Urothelium cell line (cell line): ENCODE data around the gene CNTN6.

Source experiments
- DNase-seq: peaks from one replicate; pipeline ENCODE4 v3.0.0; 2011; ENCODE audit warnings: low spot score, mixed read lengths
- FAIRE-seq: peaks from 2 replicates; lab custom pipeline; 2011; peaks lifted over from hg19 to GRCh38; lab: Jason Lieb, UNC

The CNTN6 gene

DNA sequence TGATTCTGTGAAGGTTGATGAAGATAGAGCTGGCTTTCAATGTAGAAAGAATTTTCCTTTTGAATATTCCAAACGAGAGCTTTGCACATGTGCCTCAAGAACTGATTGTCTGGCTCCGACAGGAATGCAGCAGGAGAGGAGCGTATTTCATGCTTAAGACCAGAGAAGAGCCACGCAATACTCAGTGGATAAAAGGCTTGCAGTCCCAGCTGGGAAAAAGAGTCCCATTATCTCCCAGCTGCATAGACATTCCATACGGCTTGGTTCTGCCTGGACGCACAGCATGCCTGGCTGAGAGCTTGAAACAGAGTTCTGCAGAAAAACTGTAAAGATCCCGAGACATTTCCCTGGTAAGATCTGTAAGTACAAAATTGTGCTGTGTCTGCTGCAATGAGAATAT is at the start of gene CNTN6:
Gene CNTN6, plus strand, starts transcription at position 254 of the 400 bp plus-strand sequence. CDS start 54,985 bp downstream, outside the sequence.
- no peak for DNase-seq
- FAIRE-seq: no peak

DNA sequence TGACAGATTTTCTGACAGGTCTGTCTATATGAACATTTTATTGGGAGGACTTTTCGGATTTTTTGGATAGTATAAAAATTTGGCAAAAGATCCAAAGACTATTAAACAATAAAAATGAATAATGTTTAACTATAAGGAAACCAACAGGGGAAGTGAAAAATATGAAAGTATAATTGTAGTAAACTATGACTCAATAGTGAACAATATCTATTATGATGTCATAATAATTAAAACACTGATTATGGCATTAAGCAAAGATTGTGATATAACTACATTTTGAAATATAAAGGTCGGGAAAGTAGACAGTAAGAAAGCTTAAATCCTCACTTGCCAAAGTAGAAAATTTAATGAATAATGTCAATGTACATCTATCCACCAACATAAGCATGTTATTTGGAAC is 44.3 kb upstream of the CNTN6 start:
- no peak for DNase-seq
- no peak for FAIRE-seq

DNA sequence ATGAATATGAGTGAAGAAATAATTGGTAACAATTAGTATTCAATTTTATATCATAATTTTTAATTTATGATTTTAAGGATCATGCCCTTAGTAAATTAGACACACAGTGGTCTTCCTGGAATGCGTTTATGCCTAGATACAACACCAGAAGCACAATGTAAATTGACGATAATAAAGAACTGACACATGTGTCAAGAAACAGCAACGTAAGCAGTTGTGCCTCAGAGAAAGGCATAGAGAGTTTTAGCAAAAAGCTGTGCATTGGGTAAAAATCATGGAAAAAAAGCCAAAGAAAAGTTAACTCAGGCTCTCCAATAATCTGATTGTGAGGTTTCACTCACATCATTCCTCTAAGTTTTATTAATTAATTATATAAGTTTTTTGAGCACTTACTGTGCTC is 37.0 kb upstream of the CNTN6 start:
- no peak for FAIRE-seq

DNA sequence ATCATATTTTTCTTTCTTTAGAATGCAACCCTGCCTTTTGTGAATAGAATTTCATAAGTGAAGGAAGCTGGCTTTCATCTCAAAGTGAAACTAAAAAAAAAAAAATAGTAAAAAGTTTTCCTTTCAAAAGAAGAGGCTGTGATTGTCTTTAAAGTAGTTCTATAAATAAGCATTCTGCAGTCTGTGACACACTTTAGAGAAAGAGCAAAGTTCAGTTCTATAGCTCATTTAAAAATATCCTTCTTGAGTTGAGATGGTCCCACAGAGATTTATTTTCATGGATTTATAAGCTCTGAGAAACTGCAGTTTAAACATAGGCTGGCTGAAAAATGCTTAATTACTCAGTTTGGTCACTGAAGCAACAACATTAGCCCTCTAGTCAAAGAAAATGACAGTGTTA is 36.1 kb upstream of the CNTN6 start:
- FAIRE-seq (no peak), DNase-seq (no peak)

More for the DNA sequence above, 37.0 kb upstream of the CNTN6 start:
- DNase-seq: no peak

DNA sequence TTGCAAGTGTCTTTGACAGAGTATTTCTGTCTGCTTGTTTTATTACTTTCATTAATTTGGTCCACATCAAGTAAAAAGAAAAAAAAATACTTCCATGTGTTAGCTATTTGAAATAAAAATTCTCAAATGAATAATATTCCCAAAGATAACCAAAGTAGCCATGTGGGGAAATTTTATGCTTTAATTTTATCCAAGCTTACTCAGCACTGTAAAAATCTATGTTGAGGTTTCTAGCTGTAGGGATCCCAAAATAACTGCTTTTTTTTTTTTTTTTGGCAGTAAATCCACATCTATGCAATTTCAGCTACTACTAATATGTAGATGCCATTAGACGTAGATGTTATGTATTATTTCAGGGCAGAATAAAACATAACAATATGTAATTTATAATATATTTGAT is 35.4 kb upstream of the CNTN6 start:
- DNase-seq: no peak
- no peak for FAIRE-seq

DNA sequence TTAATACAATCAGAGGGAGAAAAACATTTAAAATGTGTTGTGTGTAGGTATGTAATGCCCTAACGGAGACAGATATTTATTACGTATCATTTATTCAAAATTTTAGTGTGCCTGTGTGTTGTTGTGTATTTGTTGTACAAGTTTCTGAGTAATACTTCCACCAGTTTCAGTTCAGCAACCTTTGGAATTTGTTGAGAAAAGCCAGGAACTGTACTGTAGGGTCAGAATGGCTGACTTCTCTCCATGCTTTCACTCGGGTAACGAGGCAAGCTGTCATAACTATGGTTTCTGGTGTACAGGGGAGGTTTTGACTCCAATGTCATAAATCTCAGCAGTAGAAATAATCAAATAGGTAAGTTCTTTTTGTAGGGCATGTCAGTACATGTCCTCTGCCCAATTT is 23.8 kb upstream of the CNTN6 start:
- no peak for DNase-seq
- FAIRE-seq: no peak

DNA sequence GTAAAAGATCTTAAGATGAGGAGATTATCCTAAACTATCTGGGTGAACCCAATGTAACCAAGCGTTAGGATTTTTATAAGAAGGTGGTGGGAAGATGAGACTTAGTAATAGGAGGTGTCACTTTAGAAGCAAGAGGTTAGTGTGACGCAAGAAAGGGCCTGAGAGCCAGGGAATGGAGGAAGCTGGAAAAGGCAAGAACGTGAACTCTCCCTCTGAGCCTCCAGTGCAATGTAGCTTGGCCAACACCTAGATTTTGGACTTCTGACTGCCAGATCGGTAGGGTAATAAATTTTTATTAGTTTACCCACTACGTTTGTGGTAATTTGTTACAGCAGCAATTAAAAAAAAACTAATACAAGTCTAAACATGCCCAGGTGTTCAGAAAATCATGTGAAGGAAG is 20.8 kb upstream of the CNTN6 start:
- FAIRE-seq (no peak), DNase-seq (no peak)

DNA sequence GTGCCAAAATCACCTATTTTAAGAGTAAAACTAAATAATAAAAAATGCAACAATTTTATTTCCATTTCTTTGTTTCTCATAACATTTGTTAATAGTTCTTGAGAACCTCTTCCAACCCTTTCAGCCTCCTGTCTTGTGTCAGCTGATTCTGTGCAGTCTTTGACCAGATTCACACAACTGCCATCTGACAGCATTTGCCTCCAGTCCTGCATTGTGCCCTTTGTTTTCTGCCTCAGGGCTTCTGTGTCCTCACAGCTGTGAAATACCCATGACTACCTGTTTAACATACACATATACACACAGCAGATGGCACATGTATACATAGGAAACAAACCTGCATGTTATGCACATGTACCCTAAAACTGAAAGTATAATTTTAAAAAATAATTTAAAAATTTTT is 13.2 kb upstream of the CNTN6 start:
- DNase-seq: no peak

DNA sequence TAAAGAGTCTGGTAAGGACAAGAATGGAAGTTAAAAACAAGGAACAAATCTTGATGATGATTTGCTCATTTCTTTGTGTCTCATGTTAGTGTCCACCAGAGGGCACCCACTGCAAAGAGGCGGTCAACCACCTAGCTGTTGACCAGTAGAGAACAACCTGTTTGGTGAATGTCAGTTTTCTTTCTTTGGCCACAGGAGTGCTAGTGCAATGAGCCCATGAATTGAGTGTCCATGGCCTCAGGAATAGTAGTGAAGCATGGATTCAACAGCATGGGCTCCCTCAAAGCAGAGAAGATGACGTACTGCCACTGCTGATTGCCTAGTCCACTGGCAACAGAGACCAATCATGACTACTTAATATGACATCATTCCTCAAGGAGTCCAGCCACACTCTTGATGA is 10.7 kb upstream of the CNTN6 start:
- peak; percentile 43 for DNase-seq
- peak; percentile 9 for FAIRE-seq

More for the DNA sequence above, 13.2 kb upstream of the CNTN6 start:
- no peak for FAIRE-seq

DNA sequence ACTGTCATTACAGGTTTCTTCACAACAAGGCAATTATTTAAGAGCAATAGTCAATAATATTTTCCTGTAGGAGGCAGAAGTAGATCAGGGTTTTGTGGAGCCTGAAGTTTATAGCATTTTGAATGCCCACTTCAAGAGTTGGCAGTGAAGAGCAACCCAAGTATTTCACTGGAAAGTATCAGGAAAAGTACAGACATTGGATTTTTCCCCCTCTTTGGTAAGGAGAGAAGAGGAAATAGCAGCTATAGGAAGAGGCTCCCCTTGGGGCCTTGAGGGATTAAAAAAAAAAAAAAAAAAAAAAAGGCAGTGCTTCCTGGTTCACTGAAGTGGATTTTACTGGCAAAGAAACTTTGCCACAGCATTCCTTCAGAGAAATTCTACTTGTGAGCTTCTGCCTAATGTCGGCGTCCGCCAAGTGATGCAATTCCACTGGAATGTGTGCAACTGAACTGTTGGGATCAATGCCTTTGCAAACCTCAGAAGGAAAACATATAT is 5.7 kb upstream of the CNTN6 start:
- no peak for FAIRE-seq
- DNase-seq: peak; percentile 66

DNA sequence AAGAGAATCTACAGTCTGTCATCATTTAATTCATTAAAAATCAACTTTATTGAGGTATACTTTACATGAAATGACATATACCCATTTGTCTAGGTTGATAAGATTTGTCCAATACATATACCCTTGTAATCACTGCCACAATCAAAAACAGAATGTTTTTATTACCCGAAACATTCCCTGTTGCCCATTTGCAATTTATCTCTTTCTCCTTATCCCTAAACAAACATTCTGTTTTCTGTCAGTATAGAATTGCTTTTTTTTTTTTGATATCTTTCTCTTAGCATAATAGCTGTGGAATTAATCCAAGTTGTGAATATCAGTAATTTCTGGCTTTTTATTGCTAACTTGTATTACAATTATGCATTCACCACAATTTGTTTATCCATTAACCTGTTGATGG is 4.3 kb upstream of the CNTN6 start:
- FAIRE-seq (no peak), DNase-seq (no peak)

DNA sequence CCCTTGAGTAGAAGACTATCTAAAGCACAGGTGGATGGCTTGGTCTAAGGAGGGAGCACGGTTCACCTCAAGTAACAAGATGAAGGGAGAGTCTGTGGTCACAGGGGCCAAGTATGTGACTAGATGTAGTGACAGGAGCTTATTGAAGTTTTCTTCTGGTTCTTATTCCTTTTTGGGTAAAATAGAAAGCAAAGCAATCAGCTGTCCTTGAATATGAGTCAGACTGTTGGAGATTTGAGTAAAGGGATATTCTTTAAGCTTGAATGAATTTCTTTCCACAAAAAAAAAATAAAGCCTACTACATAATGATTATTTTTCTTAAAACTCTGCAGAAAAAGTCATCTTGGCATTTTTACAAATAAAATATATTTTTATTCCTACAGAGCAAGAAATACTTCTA is 1.5 kb upstream of the CNTN6 start:
- DNase-seq: no peak
- no peak for FAIRE-seq

DNA sequence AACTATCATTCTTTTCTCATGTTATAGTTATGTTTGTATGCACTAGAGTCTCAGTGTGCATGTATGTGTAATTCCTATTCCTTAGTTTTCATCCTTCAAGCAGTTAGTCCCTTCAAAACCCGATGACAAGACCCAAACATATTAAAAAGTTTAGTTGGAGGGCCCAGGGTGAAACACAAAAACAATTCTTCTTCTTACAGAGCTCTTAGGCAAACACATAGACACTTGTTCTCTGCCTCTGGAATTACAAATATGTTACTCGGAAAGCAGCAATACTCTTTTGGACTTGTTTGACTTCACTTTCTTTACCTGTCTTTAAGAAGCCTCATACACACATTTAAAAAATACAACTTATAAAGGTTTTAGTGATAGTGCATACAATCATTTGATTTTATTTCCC is 763 bp upstream of the CNTN6 start:
- DNase-seq (no peak), FAIRE-seq (no peak)

DNA sequence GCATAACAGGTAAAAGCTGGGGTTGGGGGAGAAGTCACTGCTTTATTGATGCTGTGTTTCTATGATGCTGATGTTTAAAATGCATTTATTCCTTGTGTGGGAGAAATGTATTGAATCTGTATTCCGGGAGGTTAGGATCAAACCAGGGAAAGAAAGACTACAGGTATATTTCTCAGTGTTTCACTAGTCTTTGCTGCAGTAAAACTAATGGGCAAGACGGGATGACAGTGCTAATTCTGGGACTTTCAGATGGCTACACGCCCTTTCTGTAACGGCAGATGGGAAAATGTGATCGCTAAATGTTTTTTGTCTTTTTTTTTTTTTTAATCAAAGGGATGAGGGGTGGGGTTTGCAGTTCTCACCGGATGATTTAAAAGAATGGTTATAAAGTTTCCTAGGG is 393 bp downstream of the CNTN6 start:
- FAIRE-seq (no peak), DNase-seq (no peak)

DNA sequence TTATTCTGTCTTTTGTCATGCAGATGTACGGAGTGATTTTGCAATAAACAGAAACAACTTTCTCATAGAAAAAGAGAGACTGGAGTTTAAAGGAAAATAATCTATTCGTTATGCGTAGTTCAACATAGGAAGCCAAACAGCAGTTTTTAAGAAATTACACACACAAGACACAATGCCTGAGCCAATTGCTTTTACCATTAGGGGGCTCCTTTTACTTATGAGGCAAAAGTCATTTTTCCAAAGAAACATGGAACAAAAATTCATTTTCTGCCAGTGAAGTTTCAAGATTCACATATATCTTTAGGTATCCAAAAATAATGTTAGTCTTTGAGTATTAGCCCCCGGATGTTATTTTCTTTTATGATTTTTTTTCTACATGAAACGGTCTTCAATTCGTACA is 10.7 kb downstream of the CNTN6 start:
- DNase-seq (no peak), FAIRE-seq (no peak)

DNA sequence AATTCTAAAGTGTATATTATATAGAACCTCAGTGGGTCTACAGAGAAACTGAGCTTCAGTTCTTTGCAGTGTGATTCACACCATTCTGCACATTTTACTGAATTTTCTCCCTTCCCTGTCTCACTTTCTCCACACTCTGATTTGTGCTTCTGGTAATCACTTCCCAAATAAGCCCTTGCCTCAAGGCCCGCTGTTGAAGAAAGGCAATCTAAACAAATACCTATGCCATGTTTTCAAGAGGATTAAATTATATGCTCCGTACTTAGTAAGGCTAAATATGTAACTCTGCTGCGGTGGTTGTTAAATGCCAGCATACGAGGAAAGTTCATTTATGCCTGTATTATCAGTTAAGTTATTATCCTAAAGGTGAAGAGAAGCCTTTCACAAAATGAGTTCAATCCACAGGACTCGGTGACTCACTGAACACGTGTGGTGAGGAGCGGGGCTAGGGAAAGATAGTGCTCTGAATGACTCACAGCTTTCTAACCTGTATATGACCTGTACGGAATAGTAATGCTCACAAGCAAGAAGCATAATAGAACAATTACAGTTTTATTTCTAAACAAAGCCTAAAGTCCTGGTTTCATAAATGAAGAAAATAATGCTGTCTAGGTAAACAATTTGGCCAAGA is 25.1 kb downstream of the CNTN6 start:
- FAIRE-seq (peak; percentile 9), DNase-seq (peak; percentile 71)

DNA sequence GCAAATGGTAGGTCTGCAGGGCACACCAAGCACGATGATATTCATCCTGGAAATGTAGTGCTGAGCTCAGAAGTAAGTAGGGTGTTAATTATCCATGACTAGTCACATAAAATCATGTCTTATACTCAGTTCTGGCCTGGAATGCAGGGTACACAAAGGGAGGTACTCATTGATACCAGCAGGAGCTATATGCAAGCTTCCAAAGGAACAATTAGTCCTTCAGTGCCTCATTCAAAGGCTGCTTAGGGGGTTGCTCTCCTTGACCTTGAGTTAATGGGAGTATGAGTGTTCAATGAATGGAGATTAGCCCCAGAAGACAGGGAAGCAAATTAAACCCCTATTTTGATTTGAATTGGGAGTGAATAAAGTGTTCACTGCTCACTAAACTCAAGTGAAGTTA is 38.3 kb downstream of the CNTN6 start:
- DNase-seq (no peak), FAIRE-seq (no peak)

DNA sequence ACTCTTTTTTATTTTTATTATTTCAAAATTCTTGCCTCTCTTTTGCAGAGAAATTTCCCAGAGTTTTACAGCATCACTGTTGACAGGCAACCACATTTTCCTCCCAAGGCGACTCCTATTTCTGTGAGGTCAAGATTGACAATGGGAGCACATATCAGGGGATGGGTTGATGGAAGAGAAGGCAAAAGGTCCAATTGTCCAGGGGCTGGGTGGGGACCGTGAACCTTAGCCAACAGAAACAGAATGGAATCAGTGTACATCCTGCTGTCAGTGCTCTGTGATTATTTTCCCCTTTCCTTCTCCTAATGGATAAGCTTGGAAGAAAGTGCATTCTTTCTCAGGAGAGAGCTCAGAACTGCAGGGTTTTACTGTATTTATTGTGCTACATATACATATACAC is 42.4 kb downstream of the CNTN6 start:
- DNase-seq: no peak
- no peak for FAIRE-seq

DNA sequence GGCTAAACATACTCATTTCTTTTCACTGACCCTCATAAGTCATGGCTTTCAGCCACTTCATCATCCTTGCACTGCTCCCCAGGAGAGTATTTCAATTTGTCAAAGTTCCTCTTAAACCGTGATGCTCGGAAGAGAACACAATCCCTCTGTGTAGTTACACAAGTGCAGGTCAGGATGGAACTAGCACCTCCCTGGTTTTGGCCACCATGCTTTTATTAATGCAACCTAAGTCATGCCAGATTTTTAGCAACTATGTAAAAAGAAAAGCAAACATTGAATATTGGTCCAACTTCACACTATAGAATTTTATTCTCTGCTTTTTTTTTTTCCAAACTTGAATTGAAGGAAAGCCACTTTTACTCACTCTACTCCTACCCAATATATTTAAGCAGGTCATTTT is 45.2 kb downstream of the CNTN6 start:
- DNase-seq (no peak), FAIRE-seq (peak; percentile 50)

DNA sequence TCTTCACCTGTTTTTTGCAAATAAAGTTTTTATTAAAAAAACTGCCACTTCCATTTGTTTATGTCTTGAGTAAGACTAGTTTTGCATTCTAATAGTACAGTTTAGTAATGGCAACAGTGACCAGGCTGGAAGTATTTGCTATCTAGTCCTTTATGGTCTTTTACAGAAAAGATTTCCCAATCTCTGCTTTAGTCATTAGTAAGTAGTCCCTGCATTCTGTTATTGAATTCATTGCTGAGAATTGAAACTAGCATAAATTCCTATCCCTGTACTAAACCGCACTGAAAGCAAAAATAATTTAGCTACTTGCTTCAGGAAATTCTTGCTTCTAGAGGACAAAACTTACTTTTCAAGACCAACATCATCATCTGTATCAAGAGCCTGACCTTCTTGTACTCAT is 46.2 kb downstream of the CNTN6 start:
- FAIRE-seq (no peak), DNase-seq (no peak)

DNA sequence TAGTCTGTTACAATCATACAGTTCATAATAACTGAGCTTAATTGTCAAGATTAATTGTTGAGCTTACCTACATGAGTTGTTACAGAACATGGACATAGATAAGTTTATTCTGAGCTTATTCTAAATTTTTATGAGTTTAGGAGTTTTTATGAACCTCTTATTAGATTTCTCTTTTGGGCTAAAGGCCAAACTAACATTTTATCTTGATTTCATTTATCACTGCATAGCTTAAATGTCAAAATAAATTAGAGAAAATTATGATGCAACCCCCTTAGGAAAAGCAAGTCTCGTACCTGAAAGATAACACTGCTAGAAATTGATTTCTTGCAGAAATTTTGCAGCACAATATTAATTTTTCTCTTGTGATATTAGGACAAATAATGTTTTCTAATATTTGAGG is 54.5 kb downstream of the CNTN6 start:
- no peak for DNase-seq
- FAIRE-seq: no peak

DNA sequence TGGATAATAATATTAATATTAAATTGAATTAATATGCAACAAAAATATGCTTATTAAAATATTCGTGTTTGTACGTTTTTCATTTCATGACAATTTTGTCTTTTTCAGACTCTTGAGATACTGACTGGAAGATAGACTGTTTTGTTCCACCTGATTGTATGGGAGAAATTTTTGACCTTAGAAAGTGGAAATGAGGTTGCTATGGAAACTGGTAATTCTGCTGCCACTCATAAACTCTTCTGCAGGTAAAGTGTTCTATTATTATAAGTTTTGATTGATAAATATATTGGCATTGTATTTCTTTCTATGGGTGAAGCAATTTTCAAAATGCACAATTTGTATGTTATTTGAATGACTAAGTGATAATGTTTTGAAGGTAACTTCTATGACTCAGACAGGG is 55.0 kb downstream of the CNTN6 start:
- FAIRE-seq (no peak), DNase-seq (no peak)

DNA sequence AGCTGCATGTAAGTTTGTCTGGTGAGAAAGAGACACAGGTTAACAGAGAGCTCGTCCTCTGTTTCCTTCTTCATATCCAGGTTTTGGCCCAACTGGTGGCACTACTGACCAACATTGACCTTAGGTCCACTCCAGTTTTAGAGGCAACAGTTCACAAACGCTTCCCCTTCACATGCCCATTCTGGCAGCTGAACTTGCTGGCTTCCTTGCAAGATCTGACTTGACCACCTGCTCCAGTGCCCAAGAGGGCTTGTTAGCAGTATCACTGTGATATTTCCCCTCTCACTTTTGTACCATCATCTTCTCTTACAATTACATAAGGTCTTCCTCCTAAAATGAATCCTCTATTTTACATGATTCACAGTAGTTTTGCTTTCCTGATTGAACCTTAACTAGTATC is 71.3 kb downstream of the CNTN6 start:
- FAIRE-seq: no peak

More for the DNA sequence above, 71.3 kb downstream of the CNTN6 start:
- DNase-seq: no peak
